ENCODE measurements around the gene KLK5.

- TF ChIP-seq POLR2A (IDR thresholded peaks at IDR 0.05), result no peak
- no peak for TF ChIP-seq POLR2AphosphoS5 (IDR thresholded peaks at IDR 0.05; ENCODE audit: insufficient read depth in 1 of 2, low read depth in 1 of 2)
- no peak for TF ChIP-seq CTCF (IDR thresholded peaks at IDR 0.05)
Measured at GRCh38 chr19:50894478-50895356, 58.1 kb downstream of the KLK5 start.

Measured in vagina (tissue), 2 donors.